GM12891 (cell line): Measurements from ENCODE around the gene ZBTB7A.

Experiments used
- POLR2A ChIP-seq: IDR thresholded peaks from 2 replicates; pipeline ENCODE4 v1.6.1; 2011; ENCODE audit warnings: low read depth, low read length, control low read depth
- POLR2AphosphoS5 ChIP-seq: IDR thresholded peaks from 2 replicates; pipeline ENCODE4 v1.6.1; 2011; ENCODE audit warnings: low read depth, low read length, control low read depth
- TAF1 ChIP-seq: IDR thresholded peaks from 2 replicates; pipeline ENCODE4 v1.6.1; 2011; ENCODE audit warnings: low read depth, low read length, control low read depth

DNA sequence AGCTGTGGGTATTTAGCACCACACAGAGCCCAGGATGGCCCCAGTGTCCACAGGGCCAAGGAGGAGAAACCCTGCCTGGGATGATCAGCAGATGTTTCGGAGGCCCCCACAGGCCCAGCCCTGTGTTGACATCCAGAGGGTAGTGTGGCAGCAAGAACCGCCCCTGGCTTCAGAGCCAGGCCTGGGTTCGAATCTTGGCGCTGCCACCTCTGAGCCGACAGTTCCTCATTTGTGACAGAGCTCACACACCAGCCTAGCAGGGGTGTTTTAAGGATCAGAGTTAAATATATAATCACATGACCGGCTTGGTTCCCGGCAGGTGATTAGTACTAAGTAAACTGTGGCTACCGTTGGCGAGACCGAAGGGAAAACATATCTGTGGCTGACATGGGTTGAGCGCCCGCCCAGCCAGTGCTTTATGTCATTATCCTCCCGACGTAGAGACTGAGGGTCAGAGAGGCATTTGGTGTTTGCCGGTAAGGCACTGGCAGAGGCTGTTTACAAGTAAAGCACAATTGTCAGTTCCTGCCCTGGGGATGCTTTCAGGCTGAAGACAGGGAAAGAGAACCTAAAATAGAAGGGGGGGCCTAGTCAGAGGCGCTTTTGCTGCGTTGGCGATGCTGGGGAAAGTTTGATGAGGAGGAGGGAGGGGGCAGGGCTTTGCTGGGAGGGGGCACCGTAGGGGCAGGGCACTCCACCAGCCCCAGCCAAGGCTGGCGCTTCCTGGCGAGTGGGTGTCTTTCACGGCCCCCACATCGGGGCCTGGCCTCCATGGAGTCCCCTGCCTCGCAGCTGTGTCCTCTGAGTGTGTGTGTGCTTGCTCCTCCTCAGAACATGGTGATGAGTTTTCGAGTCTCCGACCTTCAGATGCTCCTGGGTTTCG, 54.4 kb downstream of the ZBTB7A start:
- TF ChIP-seq POLR2AphosphoS5 (no peak), POLR2A (no peak), TAF1 (no peak)
